CD4-positive, alpha-beta T cell treated with Interleukin-17A for 1 hour (primary cell): ENCODE results near the gene STK38.
"Not testable (repeated sequence)": the region's sequence is repeated elsewhere in the genome, so short reads cannot be mapped to it uniquely, and the experiment has no call there.

Experiments
- DNase-seq: peaks from one replicate; pipeline ENCODE4 v3.0.0-alpha.2; 2020

Gene STK38

DNA sequence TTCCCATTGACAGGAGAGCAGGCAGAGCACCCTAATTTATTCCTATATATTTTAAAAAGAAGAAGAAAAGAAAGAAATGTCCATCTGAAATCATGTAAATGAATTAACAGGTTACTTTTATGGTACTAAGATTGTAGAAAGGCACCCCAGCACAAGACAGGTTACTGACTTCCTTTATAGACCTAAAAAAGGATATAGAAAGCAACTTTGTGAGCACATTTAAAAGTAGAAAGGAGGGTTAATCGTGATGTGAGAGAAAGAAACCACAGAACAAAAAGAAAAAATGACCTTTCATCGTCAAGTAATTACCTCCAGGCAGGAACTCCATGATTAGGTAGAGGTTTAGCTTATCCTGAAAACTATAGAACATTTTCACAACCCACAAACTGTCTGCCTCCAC lies 29.9 kb downstream of the STK38 start:
- DNase-seq = no peak

GRCh38 chr6:36516988-36517387 lies 30.3 kb downstream of the STK38 start:
- no peak for DNase-seq

DNA sequence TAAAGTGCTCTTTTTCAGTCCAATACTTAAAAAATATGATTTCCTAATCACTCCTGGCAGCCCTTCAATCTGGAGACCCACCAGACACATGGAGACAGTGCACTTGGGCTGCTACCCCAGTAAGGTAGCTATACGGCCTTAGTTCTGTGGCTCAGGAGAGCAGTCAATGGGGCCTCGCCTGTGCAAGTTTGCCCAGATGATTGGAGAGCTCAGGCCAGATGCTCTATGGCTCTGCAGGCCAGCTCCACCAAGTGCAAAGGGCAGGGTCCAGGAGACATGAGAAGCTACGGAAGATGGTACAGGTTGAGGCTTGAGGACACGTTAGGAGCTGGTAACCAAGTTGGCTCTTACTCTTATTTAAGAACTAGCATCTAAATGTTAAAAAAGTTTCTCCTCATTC lies 30.7 kb downstream of the STK38 start:
- DNase-seq = no peak

GRCh38 chr6:36515844-36516243 lies 31.4 kb downstream of the STK38 start:
- DNase-seq = no peak

- DNase-seq = no peak
Observed at GRCh38 chr6:36514554-36515456, 32.5 kb downstream of the STK38 start.

DNA sequence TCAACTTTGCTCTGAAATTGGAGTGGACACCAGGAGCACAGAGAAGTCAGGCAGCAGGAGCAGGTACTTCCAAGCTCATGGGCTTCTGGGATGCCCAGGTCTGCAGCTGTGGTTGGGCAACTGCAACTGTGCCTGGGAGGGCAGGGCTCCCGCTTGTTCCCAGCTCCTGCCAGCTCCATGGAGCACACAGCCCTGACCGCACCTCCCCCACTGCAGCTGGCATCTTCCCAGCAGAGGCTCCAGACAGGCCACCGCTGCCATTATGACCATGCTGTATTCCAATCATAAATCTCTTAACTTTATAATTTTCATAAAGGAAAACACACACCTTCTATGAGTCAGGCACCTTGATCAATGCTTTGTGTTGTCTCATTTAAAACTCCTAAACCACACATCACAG lies 36.9 kb downstream of the STK38 start:
- no peak for DNase-seq

GRCh38 chr6:36508532-36508931 lies 38.7 kb downstream of the STK38 start:
- DNase-seq = no peak

DNA sequence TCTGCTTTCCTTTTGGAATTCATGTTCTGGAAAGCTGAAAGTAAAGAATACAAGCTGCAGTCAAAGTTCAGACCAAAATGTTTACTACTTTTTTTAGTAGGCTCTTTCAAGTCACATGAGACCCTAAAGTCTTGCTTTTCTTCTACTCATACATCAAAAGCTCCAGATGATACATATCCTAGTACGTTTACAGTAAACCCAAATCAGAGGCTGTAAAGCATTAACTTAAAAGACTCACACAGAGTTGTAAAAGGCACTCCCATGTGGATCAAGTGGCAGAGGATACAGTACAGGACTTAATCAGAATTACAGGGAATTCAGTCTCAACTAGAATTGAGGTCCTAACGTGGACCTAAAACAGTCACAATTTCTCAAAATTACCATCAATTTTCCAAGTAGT lies 40.7 kb downstream of the STK38 start:
- no peak for DNase-seq

- no peak for DNase-seq
Observed at GRCh38 chr6:36505744-36506534, 41.3 kb downstream of the STK38 start.

DNA sequence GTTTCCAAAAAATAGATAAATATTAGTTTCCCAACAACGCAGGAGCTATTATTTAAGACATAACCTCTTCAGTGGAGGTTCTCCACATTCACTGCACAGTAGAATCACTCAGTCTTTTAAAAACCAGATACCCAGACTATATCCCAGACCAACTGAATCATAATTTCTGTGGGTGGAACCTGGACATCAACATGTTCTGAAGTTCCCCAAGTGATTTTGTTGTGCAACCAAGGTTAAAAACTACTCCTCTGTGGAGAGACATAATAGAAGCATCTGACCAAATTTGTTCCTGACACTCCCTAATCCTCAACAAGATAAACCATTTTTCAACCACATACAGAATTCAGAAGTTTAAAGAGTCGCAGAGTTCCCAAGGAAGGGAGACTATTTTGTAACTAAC lies 42.3 kb downstream of the STK38 start:
- no peak for DNase-seq

DNA sequence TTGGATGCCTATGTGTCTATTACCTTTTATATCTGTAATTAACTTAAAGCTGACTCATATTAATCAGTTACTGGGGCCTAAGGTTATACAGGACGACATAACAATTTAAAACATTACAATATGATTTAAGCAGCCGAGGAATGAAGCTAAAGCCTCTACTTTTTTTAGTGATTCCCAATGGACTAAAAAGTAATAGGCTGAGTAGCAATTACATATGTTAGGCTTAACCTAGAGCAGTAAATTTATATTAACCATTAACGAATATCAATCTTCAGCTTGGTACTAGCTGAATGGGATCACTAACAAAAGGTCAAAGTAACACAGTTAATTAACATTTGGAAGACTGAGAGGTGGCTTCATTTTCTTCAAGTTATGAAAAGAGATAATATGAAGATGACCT lies 43.1 kb downstream of the STK38 start:
- DNase-seq = no peak

DNA sequence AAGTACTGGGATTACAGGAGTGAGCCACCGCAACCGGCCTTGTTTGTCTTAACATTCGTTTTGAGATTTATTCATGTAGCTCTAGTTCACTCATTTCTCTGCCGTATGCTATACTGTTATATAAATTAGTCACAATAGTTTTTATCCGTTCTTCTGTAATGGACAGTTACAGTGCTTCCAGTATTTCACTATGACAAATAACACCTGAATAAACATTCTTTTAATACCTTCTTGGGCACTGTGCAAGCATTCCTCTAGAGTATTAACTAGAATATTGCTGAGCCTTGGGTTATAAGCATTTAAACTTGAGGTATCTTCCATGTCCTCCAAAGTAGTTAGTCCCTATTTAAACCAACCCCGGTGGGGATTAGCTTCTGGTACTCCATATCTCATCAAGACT lies 45.6 kb downstream of the STK38 start:
- DNase-seq = no peak

DNA sequence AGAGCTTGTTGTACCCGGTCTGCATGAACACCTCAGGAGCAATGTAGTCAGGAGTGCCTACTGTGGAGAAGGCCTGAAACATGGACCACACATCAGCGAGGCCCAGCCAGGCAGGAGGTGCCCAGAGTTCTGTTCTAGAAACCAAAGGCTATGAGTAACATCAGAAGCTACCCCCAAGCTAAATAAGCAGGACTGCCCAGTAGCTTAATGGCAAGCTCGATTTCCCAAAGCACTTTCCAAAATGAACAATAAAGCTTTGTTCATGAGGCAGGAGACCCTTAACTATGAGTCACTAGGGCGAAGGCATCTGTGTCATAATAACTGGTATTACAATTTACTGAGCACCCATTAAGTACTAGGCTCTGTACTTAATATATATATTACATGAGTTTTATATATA lies 47.4 kb downstream of the STK38 start:
- DNase-seq = no peak

GRCh38 chr6:36495086-36495485 lies 52.2 kb downstream of the STK38 start:
- no peak for DNase-seq

DNA sequence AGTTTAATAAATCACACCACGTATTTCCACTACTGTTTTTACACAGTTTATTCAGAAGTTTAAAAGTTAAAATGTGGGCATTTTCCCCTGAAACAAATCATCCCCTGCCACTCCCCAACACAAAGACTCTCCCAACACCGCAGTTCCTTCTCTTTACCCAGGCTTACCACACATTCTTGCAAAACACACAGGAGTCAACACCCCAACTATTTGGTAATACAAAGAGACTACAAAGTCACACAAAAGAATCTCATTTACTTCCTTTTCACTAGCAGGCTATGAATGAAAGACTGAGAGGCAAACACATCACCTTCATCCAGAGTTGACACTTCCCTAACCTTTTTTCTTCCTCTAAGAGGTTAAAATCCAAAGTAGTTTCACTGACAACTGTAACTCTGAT lies 53.4 kb downstream of the STK38 start:
- no peak for DNase-seq

- DNase-seq = no peak
Observed at GRCh38 chr6:36493319-36493718, 54.0 kb downstream of the STK38 start.

- no peak for DNase-seq
Observed at GRCh38 chr6:36492621-36493020, 54.7 kb downstream of the STK38 start.

- no peak for DNase-seq
Observed at GRCh38 chr6:36492092-36492491, 55.2 kb downstream of the STK38 start.

DNA sequence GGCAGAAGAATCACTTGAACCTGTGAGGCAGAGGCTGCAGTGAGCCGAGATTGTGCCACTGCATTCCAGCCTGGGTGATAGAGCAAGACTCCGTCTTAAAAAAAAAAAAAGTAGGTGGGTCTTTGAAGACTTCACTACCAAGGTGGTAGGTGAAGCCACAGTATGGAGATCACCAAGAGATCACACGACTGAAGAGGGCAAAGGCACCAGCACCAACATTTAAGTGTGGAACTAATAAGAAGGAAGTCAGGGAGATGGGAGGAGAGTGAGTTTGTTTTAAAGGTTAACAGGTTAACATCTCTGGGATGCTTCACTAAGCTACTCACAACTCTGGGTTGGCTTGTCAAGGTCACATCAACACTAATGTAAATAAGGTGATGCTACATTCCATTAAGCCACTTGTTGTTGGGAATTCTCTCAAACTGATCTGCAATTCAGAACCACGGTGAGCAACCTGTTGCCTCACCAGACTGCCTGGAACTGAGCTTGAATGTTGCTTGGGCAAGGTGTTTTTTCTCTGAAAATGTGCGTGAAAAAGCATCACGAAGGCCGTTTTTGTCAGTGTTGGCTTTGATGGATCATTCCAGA lies 55.8 kb downstream of the STK38 start:
- DNase-seq = no peak

DNA sequence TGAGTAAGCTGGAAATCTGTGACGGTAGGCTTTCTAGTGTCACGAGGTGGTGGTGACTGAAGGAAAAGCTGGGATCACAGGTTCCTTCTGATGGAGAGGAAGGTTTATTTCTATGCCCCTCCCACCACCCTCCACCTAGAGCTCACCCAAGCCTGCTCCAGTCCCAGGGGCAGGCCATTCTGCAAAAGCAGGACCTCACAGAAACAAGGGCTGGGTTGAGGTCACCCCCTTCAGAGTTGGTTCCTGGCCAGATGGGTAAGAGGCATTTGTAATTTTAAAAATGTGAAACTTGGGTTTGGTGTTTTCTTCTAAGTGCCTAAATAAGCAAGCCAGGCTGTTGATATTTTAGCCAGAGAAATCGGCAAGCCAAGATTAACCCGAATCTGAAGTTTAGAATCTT lies 57.9 kb downstream of the STK38 start:
- DNase-seq = no peak

GRCh38 chr6:36488221-36488620 lies 59.1 kb downstream of the STK38 start:
- no peak for DNase-seq

DNA sequence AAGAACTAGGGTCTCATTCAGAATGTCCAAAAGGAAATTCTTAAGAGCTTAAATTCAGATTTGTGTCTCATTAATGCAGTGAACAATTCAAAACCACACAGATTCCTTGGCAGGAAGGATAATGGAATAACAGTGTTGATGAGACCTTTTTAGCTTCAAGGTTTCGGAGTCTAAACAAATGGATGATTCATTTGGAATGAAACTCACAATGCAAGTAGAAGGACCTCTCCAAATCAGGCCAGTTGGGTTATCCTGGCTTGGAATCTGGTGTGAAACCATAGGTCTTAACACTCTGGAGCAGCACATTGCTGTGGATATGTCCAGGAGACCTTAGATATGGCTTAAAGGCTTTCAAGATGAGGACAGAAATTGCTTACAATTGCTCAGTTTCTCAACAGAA lies 59.6 kb downstream of the STK38 start:
- DNase-seq = no peak

DNA sequence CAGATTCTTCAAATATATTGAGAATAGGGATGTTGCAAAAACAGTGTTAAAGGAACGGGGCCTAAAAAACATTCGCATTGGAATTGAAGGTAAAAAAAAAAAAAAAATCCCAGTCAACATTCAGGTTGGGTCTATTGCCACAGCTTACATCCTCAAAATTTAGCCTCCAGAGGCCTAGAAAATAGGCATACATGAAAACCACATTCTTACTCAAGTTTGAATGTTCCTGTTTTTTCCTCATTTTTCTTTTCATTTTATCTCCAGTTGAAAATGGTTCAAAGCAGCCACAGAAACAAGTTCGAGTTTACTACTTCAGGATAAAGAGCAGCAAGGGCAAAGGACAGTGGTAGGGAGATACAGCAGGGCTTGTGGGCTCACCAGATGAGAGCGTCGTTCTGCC lies 62.5 kb downstream of the STK38 start:
- DNase-seq = no peak

- not testable (repeated sequence) for DNase-seq
Observed at GRCh38 chr6:36483326-36483725, 64.0 kb downstream of the STK38 start.
